Activated T-helper 2 cell treated with anti-CD3 and anti-CD28 coated beads, Interferon-gamma antibody, Interleukin-2, Interleukin-4, amounts not matched to agents 10 μg/mL and 5 μg/mL and 100 μg/mL, durations not matched to agents 14 hours and 24 hours and 36 hours (primary cell): ENCODE results near the gene CRKL. TPM values are rescaled to one million over a fixed set of nuclear protein-coding genes. Genes with fewer than 3 reads are reported as not detected.
"Not testable (repeated sequence)": the region's sequence is repeated elsewhere in the genome, so short reads cannot be mapped to it uniquely, and the experiment has no call there.

Source experiments
- DNase-seq: peaks from one replicate; pipeline ENCODE4 v3.0.0; 2021; ENCODE audit warnings: low spot score
- H3K27ac Mint-ChIP-seq: one replicate; pipeline ENCODE4 v1.8.0; 2021; ENCODE audit warnings: mixed read lengths
- H3K27me3 Mint-ChIP-seq: one replicate; pipeline ENCODE4 v1.8.0; 2021; ENCODE audit warnings: low read depth, mixed read lengths
- H3K36me3 Mint-ChIP-seq: one replicate; pipeline ENCODE4 v1.8.0; 2021; ENCODE audit warnings: low read depth, mixed read lengths
- H3K4me1 Mint-ChIP-seq: one replicate; pipeline ENCODE4 v1.8.0; 2021; ENCODE audit warnings: low read depth, mixed read lengths
- H3K4me3 Mint-ChIP-seq: one replicate; pipeline ENCODE4 v1.8.0; 2021; ENCODE audit warnings: low read depth, mild to moderate bottlenecking, moderate library complexity, mixed read lengths
- H3K9me3 Mint-ChIP-seq: one replicate; pipeline ENCODE4 v1.8.0; 2021; ENCODE audit warnings: mixed read lengths
- intact Hi-C: fragments of 100-400 bp; cut with micrococcal nuclease; formaldehyde crosslinking; loops from one replicate; pipeline ENCODE4 v1.15.1; 2023
- total RNA-seq: library from RNA; stranded (reverse); gene quantifications from 2 replicates; pipeline ENCODE4 v1.2.3, GENCODE V29; 2022

CRKL gene
- total RNA-seq, 1 donor from 2014 or later, result 79.2 TPM

DNA sequence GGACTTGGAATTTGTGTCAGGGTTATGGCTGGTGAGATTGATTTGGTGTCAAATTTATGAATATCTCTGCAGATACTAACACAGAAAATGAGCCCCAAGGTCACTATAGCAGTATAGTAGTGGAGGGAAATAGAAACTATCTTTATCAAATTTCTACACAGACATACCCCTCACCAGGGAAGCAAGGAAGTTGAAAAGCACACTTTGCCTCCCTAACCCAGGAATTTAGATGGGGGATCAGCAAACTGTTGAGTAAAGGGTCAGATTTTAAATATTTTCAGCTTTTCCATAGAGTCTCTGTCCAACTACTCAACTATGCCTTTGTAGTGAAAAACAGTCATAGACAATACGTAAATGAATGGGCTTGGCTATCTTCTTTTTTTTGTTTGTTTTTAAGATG, 12.8 kb downstream of the CRKL start:
- Mint-ChIP-seq H3K27me3 (no peaks in the 10 kb centered on the region), H3K36me3 (peaks cover 52% of the 10 kb centered on the region), H3K9me3 (no peaks in the 10 kb centered on the region), H3K27ac (no peak overlapping the region), H3K4me3 (no peak overlapping the region), H3K4me1 (peaks cover 12% of the 10 kb centered on the region)
- DNase-seq, result no peak
- intact Hi-C loops, result no loop called here

DNA sequence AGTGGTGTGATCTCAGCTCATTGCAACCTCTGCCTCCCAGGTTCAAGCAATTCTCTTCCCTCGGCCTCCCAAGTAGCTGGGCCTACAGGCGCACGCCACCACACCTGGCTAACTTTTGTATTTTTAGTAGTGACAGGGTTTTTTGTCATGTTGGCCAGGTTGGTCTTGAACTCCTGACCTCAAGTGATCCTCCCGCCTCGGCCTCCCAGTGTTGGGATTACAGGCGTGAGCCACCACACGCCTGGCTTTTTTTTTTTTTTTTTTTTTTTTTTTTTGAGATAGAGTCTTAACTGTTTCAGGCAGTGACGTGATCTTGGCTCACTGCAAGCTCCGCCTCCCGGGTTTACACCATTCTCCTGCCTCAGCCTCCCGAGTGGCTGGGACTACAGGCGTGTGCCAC, 13.2 kb downstream of the CRKL start:
- H3K27ac Mint-ChIP-seq, H3K27me3 Mint-ChIP-seq, intact Hi-C loops, H3K4me3 Mint-ChIP-seq, H3K9me3 Mint-ChIP-seq, DNase-seq: not testable (repeated sequence)
- Mint-ChIP-seq H3K4me1 (peaks cover 11% of the 10 kb centered on the region), H3K36me3 (peaks cover 54% of the 10 kb centered on the region)

DNA sequence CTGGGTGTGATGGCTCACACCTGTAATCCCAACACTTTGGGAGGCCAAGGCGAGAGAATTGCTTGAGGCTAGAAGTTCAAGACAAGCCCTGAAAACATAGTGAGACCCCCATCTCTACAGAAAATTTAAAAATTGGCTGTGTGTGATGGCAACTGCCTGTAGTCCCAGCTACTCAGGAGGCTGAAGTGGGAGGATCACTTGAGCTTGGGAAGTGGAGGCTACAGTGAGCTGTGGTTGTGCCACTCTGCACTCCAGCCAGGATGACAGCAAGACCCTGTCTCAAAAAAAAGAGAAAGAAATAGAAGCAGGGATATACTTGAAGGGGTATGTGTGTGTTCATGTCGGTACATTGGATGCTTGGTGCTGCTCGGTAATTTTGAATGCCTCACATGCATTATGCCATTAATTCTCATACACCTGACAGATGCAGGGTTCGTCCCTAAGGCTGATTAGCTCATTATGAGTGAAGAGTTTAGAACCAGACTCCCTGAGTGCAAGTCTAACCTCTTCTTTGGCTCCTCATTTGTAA, 14.0 kb downstream of the CRKL start:
- no peaks in the 10 kb centered on the region for H3K27me3 Mint-ChIP-seq
- H3K27ac Mint-ChIP-seq, result no peak overlapping the region
- H3K4me3 Mint-ChIP-seq, result no peak overlapping the region
- peaks cover 51% of the 10 kb centered on the region for H3K36me3 Mint-ChIP-seq
- intact Hi-C loops, result no loop called here
- peaks cover 6% of the 10 kb centered on the region for H3K4me1 Mint-ChIP-seq
- H3K9me3 Mint-ChIP-seq, result no peaks in the 10 kb centered on the region
- no peak for DNase-seq

DNA sequence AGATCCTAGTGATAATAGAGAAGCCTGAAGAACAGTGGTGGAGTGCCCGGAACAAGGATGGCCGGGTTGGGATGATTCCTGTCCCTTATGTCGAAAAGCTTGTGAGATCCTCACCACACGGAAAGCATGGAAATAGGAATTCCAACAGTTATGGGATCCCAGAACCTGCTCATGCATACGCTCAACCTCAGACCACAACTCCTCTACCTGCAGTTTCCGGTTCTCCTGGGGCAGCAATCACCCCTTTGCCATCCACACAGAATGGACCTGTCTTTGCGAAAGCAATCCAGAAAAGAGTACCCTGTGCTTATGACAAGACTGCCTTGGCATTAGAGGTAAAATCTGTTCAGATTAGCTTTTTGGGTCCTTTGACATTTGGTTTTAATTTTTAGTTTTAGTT, 16.7 kb downstream of the CRKL start:
- H3K9me3 Mint-ChIP-seq, result no peaks in the 10 kb centered on the region
- no peaks in the 10 kb centered on the region for H3K27me3 Mint-ChIP-seq
- no peak overlapping the region for H3K4me3 Mint-ChIP-seq
- peaks cover 14% of the 10 kb centered on the region for H3K4me1 Mint-ChIP-seq
- H3K36me3 Mint-ChIP-seq, result peaks cover 57% of the 10 kb centered on the region
- intact Hi-C loops, result no loop called here
- no peak overlapping the region for H3K27ac Mint-ChIP-seq
- DNase-seq, result no peak

DNA sequence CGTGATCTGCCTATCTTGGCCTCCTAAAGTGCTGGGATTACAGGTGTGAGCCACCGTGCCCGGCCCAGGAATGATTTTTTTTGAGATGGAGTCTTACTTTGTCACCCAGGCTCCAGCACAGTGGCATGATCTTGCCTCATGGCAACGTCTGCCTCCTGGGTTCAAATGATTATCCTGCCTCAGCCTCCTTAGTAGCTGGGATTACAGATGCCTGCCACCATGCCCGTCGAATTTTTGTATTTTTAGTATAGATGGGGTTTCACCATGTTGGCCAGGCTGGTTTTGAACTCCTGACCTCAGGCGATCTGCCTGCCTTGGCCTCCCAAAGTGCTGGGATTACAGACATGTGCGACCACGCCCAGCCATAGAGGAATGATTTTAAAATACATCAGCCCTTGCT, 17.8 kb downstream of the CRKL start:
- H3K4me1 Mint-ChIP-seq, result peaks cover 16% of the 10 kb centered on the region
- H3K9me3 Mint-ChIP-seq, DNase-seq, H3K4me3 Mint-ChIP-seq, intact Hi-C loops, H3K27ac Mint-ChIP-seq, H3K27me3 Mint-ChIP-seq: not testable (repeated sequence)
- H3K36me3 Mint-ChIP-seq, result peaks cover 59% of the 10 kb centered on the region

DNA sequence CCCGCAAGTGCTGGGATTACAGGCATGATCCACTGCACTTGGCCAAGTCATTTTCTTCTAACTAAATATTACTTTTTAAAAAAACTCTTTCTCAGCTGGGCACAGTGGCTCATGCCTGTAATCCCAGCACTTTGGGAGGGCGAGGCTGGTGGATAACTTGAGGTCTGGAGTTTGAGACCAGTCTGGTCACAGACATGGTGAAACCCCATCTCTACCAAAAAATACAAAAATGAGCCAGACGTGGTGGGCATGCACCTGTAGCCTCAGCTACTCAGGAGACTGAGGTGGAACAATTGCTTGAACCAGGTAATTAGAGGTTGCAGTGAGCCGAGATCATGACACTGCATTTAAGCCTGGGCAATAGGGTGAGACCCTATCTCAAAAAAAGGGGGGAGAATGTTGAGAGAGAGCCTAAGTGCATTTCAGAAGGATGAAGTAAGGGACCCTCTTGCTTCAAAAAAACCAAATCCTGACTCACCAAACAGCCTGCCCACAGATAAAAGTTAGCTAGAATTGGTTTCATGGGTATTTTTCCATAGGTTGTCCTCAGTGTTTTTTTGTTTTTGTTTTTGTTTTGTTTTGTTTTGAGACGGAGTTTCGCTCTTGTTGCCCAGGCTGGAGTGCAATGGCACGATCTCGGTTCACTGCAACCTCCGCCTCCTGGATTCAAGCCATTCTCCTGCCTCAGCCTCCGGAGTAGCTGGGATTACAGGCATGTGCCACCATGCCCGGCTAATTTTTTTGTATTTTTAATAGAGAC, 18.8 kb downstream of the CRKL start:
- H3K4me3 Mint-ChIP-seq, H3K27ac Mint-ChIP-seq, DNase-seq, H3K27me3 Mint-ChIP-seq, H3K9me3 Mint-ChIP-seq, intact Hi-C loops: not testable (repeated sequence)
- peaks cover 25% of the 10 kb centered on the region for H3K4me1 Mint-ChIP-seq
- H3K36me3 Mint-ChIP-seq, result peaks cover 65% of the 10 kb centered on the region

DNA sequence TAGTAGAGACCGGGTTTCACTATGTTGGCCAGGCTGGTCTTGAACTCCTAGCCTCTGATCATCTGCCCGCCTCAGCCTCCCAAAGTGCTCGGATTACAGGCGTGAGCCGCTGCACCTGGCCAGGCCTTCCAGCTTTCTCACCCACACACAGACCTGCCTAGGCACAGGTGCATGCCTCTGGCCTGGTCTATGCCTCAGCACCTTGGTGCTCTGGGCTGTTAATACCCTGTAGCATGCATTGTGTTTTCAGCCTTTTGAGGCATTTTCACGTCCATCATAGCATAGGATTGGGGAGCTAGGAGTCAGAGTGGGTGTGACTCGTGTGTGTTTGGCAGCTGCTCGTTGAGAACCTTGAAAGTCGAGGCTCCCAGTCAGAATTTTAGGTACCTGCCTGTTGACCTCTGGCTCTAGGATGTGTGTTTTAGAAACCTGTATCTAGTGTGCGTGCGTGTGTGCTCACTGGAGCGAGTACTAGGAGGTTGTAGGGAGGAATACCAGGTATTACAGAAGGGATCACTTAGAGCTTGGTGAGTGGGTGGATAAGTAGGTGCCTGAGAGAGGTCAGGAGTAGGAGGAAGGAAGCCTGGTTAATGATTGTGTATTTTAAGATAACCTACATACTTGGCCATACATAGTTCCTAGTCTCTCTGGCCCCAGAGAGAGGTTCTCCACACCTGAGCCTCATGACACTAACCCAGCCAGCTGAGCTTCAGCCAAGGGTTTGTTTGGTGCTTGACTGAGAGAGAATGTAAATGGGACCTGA, 20.0 kb downstream of the CRKL start:
- peaks cover 29% of the 10 kb centered on the region for H3K4me1 Mint-ChIP-seq

DNA sequence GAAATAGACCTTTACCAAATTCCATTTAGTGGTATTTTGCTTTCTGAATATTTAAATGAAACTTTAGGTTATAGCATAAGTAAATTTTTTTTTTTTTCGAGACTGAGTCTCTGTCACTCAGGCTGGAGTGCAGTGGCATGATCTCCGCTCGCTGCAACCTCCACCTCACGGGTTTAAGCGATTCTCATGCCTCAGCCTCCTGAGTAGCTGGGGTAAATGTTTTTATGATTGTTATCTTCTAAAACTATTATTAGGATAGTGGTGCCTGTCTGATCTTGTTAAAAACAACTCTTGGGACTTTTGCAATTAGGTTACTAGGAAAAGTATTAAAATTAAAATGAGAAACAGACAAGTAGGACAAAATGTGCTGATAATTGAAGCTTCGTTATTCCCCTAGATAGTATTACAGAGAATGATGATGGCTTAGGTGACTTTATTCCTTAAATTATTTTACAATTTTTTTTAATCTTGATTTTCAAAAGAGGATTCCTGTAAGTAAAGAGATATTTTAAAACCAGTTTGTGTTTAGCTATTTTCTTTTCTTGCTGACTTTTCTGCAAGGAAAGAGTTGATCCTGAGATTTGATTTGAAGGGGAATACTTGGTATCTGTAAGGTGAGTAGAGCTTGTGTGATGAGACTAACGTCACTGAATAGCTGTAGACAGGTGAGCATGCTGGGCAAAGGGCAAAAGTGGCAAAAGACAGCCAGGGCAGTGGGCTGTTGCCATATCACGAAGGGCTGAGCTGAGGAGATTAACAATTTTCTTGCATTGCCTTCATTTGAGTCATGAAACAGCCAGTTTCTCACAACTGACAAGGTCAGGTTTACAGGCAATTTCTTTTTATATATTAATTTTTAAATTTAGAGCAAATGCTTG, 20.8 kb downstream of the CRKL start:
- H3K27me3 Mint-ChIP-seq, result no peaks in the 10 kb centered on the region
- H3K36me3 Mint-ChIP-seq, result peaks cover 76% of the 10 kb centered on the region
- H3K9me3 Mint-ChIP-seq, result no peaks in the 10 kb centered on the region
- peaks cover 31% of the 10 kb centered on the region for H3K4me1 Mint-ChIP-seq
- no peak overlapping the region for H3K4me3 Mint-ChIP-seq
- intact Hi-C loops, result no loop called here
- DNase-seq, result no peak
- H3K27ac Mint-ChIP-seq, result no peak overlapping the region

More for the DNA sequence above, 20.0 kb downstream of the CRKL start:
- intact Hi-C loops, result no loop called here
- Mint-ChIP-seq H3K27ac (peak overlapping the region; percentile 15), H3K27me3 (no peaks in the 10 kb centered on the region), H3K4me3 (peak overlapping the region; percentile 15), H3K9me3 (no peaks in the 10 kb centered on the region), H3K36me3 (peaks cover 71% of the 10 kb centered on the region)
- no peak for DNase-seq

DNA sequence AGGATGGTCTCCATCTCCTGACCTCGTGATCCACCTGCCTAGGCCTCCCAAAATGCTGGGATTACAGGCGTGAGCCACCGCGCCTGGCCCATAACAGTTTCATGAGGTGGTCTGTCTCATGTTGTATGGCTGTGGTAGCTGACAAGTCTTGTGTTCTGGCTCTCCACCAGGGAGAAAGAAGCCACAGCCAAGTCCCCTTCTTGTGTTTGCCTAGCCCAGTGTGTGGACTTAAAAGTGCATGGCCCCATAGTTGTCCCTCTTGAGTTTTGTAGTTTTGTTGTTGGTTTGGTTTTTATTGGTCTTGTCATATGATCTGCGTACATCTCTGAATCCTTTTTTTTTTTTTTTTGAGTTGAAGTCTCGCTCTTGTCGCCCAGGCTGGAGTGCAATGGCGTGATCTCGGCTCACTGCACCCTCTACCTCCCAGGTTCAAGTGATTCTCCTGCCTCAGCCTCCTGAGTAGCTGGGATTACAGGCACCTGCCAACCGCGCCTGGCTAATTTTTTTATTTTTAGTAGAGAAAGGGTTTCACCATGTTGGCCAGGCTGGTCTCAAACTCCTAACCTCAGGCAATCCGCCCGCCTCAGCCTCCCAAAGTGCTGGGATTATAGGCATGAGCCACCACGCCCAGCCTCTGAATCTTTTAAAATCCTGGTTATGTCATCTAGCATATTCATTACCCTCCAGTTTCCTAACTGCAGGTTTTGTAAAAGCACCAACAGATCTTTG, 22.4 kb downstream of the CRKL start:
- intact Hi-C loops, DNase-seq, H3K27me3 Mint-ChIP-seq, H3K27ac Mint-ChIP-seq, H3K9me3 Mint-ChIP-seq, H3K4me3 Mint-ChIP-seq: not testable (repeated sequence)
- peaks cover 69% of the 10 kb centered on the region for H3K36me3 Mint-ChIP-seq
- peaks cover 36% of the 10 kb centered on the region for H3K4me1 Mint-ChIP-seq

DNA sequence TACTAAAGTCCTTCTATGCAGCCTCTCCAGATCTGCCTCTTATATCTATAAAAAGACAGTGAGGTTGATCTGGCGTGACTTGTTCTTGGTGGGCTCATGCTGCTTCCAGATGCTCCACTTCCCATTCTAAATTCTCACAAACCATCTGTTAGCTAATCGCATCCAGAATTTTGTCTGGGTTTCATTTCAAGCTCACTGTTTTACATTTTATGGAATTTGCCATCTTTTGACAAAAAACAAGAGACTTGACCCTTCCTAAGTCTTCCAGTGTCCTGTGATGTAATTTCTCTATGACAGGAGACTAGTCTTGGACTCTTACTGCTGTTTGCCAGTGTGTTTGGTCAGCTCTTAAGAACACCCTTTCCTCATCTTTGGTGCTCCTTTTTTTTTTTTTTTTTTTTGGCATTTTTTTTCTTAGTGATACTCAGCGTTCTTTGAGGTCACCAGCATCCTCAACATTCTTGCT, 23.0 kb downstream of the CRKL start:
- intact Hi-C loops, result no loop called here
- peaks cover 37% of the 10 kb centered on the region for H3K4me1 Mint-ChIP-seq
- H3K27me3 Mint-ChIP-seq, result no peaks in the 10 kb centered on the region
- H3K27ac Mint-ChIP-seq, result no peak overlapping the region
- H3K9me3 Mint-ChIP-seq, result no peaks in the 10 kb centered on the region
- no peak overlapping the region for H3K4me3 Mint-ChIP-seq
- peaks cover 67% of the 10 kb centered on the region for H3K36me3 Mint-ChIP-seq
- no peak for DNase-seq

DNA sequence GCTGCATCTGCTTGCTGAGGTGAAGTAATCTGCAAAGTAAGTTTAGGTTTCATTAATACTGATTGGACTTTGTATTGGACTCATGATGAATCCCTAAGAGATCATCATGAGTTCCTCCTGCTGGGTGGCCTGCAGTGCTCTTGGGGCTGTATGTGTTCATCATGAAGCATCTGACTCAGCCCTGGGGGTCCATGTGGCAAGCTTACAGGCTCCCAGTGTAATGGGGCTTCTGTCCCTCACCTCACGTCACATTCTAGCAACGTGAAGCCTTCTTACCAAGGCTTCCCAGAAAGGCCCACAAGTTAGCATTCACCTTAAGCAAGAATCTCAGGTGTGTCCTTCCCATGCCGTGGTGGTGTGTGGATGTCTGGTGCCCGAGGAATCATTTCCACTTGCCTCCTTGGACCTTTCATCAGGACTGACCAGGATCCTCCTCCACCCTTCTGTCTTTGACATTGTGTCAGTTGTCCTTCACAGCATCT, 23.7 kb downstream of the CRKL start:
- no peaks in the 10 kb centered on the region for H3K9me3 Mint-ChIP-seq
- peak overlapping the region; percentile 25 for H3K27ac Mint-ChIP-seq
- peaks cover 69% of the 10 kb centered on the region for H3K36me3 Mint-ChIP-seq
- no peak for DNase-seq
- no peaks in the 10 kb centered on the region for H3K27me3 Mint-ChIP-seq
- intact Hi-C loops, result no loop called here
- H3K4me3 Mint-ChIP-seq, result no peak overlapping the region
- peaks cover 40% of the 10 kb centered on the region for H3K4me1 Mint-ChIP-seq
